ENCODE results near the gene RNU11.

DNA sequence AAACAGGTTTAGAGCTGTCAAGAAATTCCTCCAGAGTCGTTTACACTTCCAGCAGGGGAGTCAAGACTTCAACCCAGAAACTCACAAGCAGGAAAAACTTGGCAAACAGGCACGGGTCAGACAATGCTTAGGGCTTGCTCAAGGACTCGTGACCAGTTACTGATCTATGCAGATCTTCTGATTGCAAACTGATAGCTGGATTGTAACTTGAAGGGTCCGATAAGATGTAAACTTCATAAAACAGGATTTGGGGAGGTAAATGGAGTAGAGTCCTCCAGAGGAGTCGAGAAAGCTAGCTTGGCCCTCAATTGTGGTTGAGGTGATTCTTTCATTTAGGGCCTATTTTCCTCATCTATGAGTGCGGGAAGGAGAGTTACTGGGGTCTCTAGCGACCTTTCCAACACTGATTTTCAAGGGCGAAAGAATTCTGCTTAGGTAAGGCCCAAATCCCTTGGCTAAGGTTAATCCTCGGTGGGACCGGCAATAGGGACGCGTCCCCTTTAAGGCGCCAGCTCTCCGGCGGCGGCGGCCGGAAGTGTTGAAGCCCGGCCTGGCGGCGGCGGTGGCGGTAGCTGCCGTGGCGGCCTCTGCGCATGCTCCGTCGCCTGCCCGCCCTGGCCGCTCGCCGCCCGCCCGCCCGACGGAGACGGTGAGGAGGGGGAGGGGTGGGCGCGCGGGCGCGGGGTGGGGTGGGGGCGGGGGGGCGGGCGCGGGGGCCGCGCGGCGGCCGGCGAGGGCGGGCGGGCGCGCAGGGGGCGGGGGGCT, 20.0 kb downstream of the RNU11 start, which contains the start of gene GMEB1:
- TF ChIP-seq, protein P1, sequence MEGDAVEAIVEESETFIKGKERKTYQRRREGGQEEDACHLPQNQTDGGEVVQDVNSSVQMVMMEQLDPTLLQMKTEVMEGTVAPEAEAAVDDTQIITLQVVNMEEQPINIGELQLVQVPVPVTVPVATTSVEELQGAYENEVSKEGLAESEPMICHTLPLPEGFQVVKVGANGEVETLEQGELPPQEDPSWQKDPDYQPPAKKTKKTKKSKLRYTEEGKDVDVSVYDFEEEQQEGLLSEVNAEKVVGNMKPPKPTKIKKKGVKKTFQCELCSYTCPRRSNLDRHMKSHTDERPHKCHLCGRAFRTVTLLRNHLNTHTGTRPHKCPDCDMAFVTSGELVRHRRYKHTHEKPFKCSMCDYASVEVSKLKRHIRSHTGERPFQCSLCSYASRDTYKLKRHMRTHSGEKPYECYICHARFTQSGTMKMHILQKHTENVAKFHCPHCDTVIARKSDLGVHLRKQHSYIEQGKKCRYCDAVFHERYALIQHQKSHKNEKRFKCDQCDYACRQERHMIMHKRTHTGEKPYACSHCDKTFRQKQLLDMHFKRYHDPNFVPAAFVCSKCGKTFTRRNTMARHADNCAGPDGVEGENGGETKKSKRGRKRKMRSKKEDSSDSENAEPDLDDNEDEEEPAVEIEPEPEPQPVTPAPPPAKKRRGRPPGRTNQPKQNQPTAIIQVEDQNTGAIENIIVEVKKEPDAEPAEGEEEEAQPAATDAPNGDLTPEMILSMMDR (IDR thresholded peaks at IDR 0.05) = peak in 2 of 4 experiments; percentile 14 to 20
- no peak for TF ChIP-seq POLR2A (IDR thresholded peaks at IDR 0.05)
